Sigmoid colon (tissue), 4 donors: ENCODE results near the gene MIAT.

Experiments
- POLR2AphosphoS5 ChIP-seq, 4 donors: sonication (generic); formaldehyde crosslinking; IDR thresholded peaks; one replicate each; pipeline ENCODE4 v1.6.1; 2017; ENCODE audit warnings: antibody characterized with exemption in 4 of 4
- TF ChIP-seq, protein P1 (sequence below), 4 experiments: fragments of 450-650 bp in 3 of 4; fragments of 200-600 bp in 1 of 4; IDR thresholded peaks; one replicate each; pipeline ENCODE4 v1.5.1; 2016 to 2019; ENCODE audit warnings: antibody characterized with exemption in 4 of 4, mild to moderate bottlenecking in 3 of 4, moderate library complexity in 2 of 4

DNA sequence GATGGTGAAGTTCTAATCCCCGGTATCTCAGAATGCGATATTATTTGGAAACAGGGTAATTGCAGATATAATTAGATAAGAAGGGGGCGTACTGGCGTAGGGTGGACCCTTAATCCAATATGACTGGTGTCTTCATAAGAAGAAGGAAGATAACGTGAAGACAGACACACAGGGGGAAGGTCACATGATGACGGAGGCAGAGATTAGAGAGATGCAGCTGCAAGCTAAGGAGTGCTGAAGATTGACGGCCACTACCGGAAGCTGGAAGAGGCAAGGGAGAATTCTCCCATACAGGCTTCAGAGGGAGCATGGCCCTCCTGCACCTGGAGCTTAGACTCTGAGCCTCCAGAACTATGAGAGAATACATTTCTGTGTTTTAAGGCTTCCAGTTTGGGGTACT, 54.8 kb downstream of the MIAT start:
- TF ChIP-seq, protein P1, sequence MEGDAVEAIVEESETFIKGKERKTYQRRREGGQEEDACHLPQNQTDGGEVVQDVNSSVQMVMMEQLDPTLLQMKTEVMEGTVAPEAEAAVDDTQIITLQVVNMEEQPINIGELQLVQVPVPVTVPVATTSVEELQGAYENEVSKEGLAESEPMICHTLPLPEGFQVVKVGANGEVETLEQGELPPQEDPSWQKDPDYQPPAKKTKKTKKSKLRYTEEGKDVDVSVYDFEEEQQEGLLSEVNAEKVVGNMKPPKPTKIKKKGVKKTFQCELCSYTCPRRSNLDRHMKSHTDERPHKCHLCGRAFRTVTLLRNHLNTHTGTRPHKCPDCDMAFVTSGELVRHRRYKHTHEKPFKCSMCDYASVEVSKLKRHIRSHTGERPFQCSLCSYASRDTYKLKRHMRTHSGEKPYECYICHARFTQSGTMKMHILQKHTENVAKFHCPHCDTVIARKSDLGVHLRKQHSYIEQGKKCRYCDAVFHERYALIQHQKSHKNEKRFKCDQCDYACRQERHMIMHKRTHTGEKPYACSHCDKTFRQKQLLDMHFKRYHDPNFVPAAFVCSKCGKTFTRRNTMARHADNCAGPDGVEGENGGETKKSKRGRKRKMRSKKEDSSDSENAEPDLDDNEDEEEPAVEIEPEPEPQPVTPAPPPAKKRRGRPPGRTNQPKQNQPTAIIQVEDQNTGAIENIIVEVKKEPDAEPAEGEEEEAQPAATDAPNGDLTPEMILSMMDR (IDR thresholded peaks at IDR 0.05): no peak
- no peak for TF ChIP-seq POLR2AphosphoS5 (IDR thresholded peaks at IDR 0.05)
